ENCODE measurements around the gene CERS2. TPM values are rescaled to one million over a fixed set of nuclear protein-coding genes. Genes with fewer than 3 reads are reported as not detected.

Gene CERS2
- total and polyA plus RNA-seq, 2 of the 13 experiments (the other 11 are each of a cell fraction or from before 2014, with no cell fraction given): 269 to 298 TPM

DNA sequence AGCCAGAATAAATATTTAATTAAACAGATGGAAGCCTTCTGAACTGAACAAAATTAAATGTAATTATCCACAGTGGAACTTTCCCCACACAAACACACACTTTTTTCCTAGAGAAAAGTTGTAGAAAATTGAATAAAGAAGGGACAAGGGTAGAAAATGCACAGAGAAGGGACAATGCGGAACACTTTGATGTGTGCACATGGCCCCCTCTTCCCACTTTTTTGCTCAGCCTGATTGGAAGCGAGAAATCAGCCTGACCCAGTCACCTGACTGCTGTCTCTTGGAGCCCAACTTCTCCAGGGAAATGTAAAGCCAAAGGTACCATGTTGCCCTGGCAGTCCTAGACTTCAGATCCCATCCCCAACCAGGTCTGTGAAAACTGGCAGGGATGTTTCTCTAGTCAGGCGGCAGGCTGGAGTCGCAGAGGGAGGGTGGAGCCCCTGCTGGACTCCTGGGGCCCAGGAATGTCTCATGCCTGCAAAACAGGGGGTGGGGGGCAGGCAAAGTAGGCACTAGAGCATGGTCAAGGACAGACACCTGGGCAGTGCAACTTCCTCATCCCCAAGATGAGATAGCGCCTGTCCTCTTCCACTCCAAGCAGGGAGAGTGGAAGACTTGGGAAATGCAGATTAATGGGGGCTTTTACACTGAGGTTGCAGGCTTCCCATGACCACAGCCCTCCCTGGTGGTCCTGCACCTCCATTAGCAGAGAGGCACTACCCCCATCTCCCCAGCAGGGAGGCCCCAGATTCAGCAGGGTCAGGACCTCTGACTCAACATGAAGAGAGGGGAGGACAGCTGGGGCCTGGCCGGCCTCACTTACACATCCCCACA is 2.8 kb downstream of the CERS2 start (continued):
- TF ChIP-seq ZNF543 (CRISPR knock-in tag; IDR thresholded peaks at IDR 0.05) (peak; percentile 67; the same call in 1 of the 2 replicates), ZMYM2 (CRISPR knock-in tag; IDR thresholded peaks at IDR 0.05) (peak; percentile 31; the same call in 1 of the 2 replicates), ZNF768 (CRISPR knock-in tag; IDR thresholded peaks at IDR 0.05) (no peak), CBX5 (CRISPR knock-in tag; IDR thresholded peaks at IDR 0.05; ENCODE audit: borderline replicate concordance) (peak; percentile 42; the same call in 1 of the 2 replicates), SETDB1 (CRISPR knock-in tag; IDR thresholded peaks at IDR 0.05; ENCODE audit: borderline replicate concordance) (no peak), ATF7-NPFF (CRISPR knock-in tag; IDR thresholded peaks at IDR 0.05; ENCODE audit: low read depth) (no peak), CREM (IDR thresholded peaks at IDR 0.05) (peak; percentile 63), CREM (CRISPR knock-in tag; IDR thresholded peaks at IDR 0.05) (no peak), ZNF816 (CRISPR knock-in tag; IDR thresholded peaks at IDR 0.05; ENCODE audit: borderline replicate concordance) (no peak), ZNF883 (CRISPR knock-in tag; IDR thresholded peaks at IDR 0.05; ENCODE audit: not compliant biosample characterization) (peak; percentile 40), ZNF225 (CRISPR knock-in tag; IDR thresholded peaks at IDR 0.05) (no peak), ZNF12 (CRISPR knock-in tag; IDR thresholded peaks at IDR 0.05) (no peak), ZNF101 (CRISPR knock-in tag; IDR thresholded peaks at IDR 0.05; ENCODE audit: borderline replicate concordance, low read depth) (no peak), IRX3 (CRISPR knock-in tag; IDR thresholded peaks at IDR 0.05; ENCODE audit: borderline replicate concordance, low read depth) (no peak), TCF7 (IDR thresholded peaks at IDR 0.05; ENCODE audit: low read depth) (peak; percentile 83), ZNF598 (CRISPR knock-in tag; IDR thresholded peaks at IDR 0.05; ENCODE audit: borderline replicate concordance) (no peak), STAG1 (CRISPR knock-in tag; IDR thresholded peaks at IDR 0.05) (peak; percentile 3; the same call in 1 of the 2 replicates), TARDBP (CRISPR knock-in tag; IDR thresholded peaks at IDR 0.05) (peak; percentile 27; the same call in 1 of the 2 replicates), ZNF317 (CRISPR knock-in tag; IDR thresholded peaks at IDR 0.05) (0 out of 2 replicates have a peak, but pooled peaks have one; percentile 7), SMARCE1 (IDR thresholded peaks at IDR 0.05; ENCODE audit: borderline replicate concordance) (no peak), ZNF766 (CRISPR knock-in tag; IDR thresholded peaks at IDR 0.05; ENCODE audit: borderline replicate concordance) (no peak), NRL (CRISPR knock-in tag; IDR thresholded peaks at IDR 0.05; ENCODE audit: borderline replicate concordance) (peak; percentile 80), DMAP1 (CRISPR knock-in tag; IDR thresholded peaks at IDR 0.05) (peak; percentile 34; the same call in 1 of the 2 replicates)
- TF ChIP-seq, protein P1, sequence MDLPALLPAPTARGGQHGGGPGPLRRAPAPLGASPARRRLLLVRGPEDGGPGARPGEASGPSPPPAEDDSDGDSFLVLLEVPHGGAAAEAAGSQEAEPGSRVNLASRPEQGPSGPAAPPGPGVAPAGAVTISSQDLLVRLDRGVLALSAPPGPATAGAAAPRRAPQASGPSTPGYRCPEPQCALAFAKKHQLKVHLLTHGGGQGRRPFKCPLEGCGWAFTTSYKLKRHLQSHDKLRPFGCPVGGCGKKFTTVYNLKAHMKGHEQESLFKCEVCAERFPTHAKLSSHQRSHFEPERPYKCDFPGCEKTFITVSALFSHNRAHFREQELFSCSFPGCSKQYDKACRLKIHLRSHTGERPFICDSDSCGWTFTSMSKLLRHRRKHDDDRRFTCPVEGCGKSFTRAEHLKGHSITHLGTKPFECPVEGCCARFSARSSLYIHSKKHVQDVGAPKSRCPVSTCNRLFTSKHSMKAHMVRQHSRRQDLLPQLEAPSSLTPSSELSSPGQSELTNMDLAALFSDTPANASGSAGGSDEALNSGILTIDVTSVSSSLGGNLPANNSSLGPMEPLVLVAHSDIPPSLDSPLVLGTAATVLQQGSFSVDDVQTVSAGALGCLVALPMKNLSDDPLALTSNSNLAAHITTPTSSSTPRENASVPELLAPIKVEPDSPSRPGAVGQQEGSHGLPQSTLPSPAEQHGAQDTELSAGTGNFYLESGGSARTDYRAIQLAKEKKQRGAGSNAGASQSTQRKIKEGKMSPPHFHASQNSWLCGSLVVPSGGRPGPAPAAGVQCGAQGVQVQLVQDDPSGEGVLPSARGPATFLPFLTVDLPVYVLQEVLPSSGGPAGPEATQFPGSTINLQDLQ (CRISPR knock-in tag; IDR thresholded peaks at IDR 0.05): no peak
- TF ChIP-seq, protein P2, sequence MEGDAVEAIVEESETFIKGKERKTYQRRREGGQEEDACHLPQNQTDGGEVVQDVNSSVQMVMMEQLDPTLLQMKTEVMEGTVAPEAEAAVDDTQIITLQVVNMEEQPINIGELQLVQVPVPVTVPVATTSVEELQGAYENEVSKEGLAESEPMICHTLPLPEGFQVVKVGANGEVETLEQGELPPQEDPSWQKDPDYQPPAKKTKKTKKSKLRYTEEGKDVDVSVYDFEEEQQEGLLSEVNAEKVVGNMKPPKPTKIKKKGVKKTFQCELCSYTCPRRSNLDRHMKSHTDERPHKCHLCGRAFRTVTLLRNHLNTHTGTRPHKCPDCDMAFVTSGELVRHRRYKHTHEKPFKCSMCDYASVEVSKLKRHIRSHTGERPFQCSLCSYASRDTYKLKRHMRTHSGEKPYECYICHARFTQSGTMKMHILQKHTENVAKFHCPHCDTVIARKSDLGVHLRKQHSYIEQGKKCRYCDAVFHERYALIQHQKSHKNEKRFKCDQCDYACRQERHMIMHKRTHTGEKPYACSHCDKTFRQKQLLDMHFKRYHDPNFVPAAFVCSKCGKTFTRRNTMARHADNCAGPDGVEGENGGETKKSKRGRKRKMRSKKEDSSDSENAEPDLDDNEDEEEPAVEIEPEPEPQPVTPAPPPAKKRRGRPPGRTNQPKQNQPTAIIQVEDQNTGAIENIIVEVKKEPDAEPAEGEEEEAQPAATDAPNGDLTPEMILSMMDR (CRISPR knock-in tag; IDR thresholded peaks at IDR 0.05): no peak
- TF ChIP-seq, protein P3, sequence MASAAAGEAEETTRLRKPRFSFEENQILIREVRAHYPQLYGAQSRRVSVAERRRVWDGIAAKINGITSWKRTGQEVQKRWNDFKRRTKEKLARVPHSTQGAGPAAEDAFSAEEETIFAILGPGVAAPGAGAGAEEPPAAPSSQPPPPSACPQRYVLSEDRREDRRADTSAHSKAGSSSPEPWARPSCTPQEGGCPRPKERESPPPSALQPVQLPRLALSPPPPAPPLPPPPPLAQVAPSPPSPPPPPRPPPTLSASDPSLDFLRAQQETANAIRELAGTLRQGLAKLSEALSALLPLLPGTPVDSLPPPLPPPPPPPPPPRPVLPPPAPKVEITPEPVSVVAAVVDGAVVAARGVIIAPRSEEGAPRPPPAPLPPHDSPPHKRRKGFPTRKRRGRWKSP (CRISPR knock-in tag; IDR thresholded peaks at IDR 0.05): peak; percentile 38; the same call in 1 of the 2 replicates
